Ishikawa (cell line): ENCODE results near the gene CCDC9B.

ENCODE experiments used
- CEBPB ChIP-seq: IDR thresholded peaks from 2 replicates; pipeline ENCODE4 v1.6.1; 2012
- CREB1 ChIP-seq: IDR thresholded peaks from 2 replicates; pipeline ENCODE4 v1.6.1; 2012; ENCODE audit warnings: low read depth
- EGR1 ChIP-seq: IDR thresholded peaks from 2 replicates; pipeline ENCODE4 v1.6.1; 2012
- EP300 ChIP-seq: IDR thresholded peaks from 2 replicates; pipeline ENCODE4 v1.6.1; 2012; ENCODE audit warnings: borderline replicate concordance
- FOXM1 ChIP-seq: IDR thresholded peaks from 2 replicates; pipeline ENCODE4 v1.6.1; 2012; ENCODE audit warnings: low read depth, borderline replicate concordance
- MAX ChIP-seq: IDR thresholded peaks from 2 replicates; pipeline ENCODE4 v1.6.1; 2012
- NFIC ChIP-seq: IDR thresholded peaks from 2 replicates; pipeline ENCODE4 v1.6.1; 2012
- RAD21 ChIP-seq: IDR thresholded peaks from 2 replicates; pipeline ENCODE4 v1.6.1; 2012; ENCODE audit warnings: low read depth
- TAF1 ChIP-seq: IDR thresholded peaks from 2 replicates; pipeline ENCODE4 v1.6.1; 2012; ENCODE audit warnings: low read depth, mild to moderate bottlenecking
- TCF12 ChIP-seq: IDR thresholded peaks from 2 replicates; pipeline ENCODE4 v1.6.1; 2012; ENCODE audit warnings: low read depth
- TEAD4 ChIP-seq: IDR thresholded peaks from 2 replicates; pipeline ENCODE4 v1.6.1; 2012
- USF1 ChIP-seq: IDR thresholded peaks from 2 replicates; pipeline ENCODE4 v1.6.1; 2012
- YY1 ChIP-seq: IDR thresholded peaks from 2 replicates; pipeline ENCODE4 v1.6.1; 2012; ENCODE audit warnings: low read depth
- ZBTB7A ChIP-seq: IDR thresholded peaks from 2 replicates; pipeline ENCODE4 v1.6.1; 2012; ENCODE audit warnings: low read depth
- TF ChIP-seq, protein P1 (sequence below): IDR thresholded peaks from 2 replicates; pipeline ENCODE4 v1.6.1; 2012; ENCODE audit warnings: low read depth, mild to moderate bottlenecking

The CCDC9B gene

DNA sequence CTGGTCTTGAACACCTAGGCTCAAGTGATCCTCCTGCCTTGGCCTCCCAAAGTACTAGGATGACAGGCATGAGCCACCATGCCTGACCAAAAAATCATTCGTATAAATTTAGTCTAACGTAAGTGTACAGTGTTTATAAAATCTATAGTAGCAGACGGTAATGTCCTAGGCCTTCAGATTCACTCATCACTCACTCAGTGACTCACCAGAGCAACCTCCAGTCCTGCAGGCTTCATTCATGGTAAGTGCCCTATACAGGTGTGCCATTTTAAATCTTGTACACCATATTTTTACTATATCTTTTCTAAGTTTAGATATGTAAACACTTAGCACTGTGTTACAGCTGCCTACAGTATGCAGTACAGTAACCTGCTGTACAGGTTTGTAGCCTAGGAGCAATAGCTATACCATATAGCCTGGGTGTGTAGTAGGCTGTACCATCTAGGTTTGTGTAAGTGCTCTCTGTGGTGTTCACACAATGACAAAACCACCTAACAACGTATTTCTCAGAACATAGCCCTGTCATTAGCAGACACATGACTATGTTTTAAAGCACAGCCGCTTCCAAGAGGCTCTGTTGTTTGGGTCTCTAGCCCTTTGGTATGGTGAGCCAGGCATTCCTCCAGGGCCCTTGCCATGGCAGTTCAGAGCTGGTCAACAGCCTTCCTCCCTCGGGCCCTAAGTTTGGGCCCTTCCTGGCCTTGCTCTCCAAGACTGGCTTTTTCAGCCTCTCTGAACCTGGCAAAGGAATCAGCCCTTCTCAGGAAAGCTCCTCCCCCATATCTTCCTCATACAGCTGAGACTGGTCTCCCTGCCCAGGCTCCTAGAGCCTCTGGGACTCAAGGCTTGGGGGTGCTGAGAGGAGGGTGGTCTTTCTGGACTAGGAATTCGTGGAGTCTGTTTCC is 1.9 kb upstream of the CCDC9B start:
- TF ChIP-seq CREB1: no peak
- TF ChIP-seq TAF1: no peak
- TF ChIP-seq EP300: no peak
- TF ChIP-seq CEBPB: no peak
- no peak for TF ChIP-seq NFIC
- TF ChIP-seq EGR1: no peak
- no peak for TF ChIP-seq FOXM1
- TF ChIP-seq RAD21: no peak
- no peak for TF ChIP-seq TCF12
- TF ChIP-seq TEAD4: no peak
- TF ChIP-seq, protein P1, sequence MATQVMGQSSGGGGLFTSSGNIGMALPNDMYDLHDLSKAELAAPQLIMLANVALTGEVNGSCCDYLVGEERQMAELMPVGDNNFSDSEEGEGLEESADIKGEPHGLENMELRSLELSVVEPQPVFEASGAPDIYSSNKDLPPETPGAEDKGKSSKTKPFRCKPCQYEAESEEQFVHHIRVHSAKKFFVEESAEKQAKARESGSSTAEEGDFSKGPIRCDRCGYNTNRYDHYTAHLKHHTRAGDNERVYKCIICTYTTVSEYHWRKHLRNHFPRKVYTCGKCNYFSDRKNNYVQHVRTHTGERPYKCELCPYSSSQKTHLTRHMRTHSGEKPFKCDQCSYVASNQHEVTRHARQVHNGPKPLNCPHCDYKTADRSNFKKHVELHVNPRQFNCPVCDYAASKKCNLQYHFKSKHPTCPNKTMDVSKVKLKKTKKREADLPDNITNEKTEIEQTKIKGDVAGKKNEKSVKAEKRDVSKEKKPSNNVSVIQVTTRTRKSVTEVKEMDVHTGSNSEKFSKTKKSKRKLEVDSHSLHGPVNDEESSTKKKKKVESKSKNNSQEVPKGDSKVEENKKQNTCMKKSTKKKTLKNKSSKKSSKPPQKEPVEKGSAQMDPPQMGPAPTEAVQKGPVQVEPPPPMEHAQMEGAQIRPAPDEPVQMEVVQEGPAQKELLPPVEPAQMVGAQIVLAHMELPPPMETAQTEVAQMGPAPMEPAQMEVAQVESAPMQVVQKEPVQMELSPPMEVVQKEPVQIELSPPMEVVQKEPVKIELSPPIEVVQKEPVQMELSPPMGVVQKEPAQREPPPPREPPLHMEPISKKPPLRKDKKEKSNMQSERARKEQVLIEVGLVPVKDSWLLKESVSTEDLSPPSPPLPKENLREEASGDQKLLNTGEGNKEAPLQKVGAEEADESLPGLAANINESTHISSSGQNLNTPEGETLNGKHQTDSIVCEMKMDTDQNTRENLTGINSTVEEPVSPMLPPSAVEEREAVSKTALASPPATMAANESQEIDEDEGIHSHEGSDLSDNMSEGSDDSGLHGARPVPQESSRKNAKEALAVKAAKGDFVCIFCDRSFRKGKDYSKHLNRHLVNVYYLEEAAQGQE: no peak
- no peak for TF ChIP-seq ZBTB7A
- TF ChIP-seq YY1: no peak
- TF ChIP-seq USF1: no peak

DNA sequence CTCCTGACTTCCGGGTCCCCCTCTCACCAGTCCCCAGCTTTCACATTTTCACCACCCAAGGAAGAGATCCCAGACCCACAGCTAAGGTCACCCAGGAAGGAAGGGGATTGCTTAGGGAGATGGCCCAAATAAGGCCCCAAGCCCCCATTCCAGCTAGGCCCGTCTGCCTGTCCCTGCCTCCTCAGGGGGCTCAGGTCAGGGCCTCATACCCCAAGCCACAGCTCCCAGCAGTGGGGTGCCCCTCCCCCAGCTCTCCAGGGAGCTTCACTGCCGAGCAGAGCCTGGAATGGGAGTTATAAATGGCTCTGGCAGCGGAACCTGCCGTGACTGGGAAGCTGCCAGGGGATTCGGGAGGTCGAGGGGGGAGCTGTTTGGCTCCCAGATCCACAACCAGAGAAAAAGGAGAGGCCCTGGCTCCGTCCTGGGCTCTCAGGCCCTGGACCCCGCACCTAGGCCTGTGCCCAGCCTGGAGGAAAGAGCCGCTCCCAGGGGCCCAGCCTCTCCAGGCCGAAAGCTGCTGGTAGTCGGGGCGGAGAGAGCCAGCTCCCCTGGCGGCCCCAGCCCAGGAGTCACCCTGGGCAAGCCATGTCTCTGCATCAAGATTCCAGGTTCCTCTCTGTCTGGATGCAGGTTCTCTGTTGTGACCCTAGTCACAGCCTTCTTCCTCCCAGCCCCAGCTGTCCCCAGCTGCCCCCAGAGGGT is 550 bp downstream of the CCDC9B start:
- TF ChIP-seq MAX: no peak
- TF ChIP-seq FOXM1: no peak
- TF ChIP-seq EGR1: no peak
- TF ChIP-seq CEBPB: no peak
- no peak for TF ChIP-seq YY1
- TF ChIP-seq TAF1: no peak
- peak; percentile 61 for TF ChIP-seq TCF12
- peak; percentile 52 for TF ChIP-seq NFIC
- TF ChIP-seq, protein P1: no peak
- TF ChIP-seq USF1: no peak
- TF ChIP-seq EP300: peak; percentile 57; the same call in 1 of the 2 replicates

DNA sequence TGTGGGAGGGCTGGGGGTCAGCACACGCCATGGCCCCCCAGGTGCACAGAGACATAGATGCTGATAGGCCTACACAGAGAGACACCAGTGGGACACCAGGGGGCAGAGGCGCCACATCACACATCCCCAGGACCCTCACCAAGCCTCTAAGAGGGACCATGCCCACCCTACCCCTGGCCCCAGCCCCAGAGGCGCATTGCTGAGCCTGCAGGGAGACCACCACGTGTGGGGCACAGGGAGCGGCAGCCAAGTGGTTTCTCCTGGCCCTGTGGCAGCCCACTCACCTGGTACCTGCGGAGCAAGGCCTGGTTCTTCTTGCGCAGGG is 1.2 kb downstream of the CCDC9B start:
- TF ChIP-seq RAD21 (peak; percentile 17; the same call in 1 of the 2 replicates), ZBTB7A (no peak)

DNA sequence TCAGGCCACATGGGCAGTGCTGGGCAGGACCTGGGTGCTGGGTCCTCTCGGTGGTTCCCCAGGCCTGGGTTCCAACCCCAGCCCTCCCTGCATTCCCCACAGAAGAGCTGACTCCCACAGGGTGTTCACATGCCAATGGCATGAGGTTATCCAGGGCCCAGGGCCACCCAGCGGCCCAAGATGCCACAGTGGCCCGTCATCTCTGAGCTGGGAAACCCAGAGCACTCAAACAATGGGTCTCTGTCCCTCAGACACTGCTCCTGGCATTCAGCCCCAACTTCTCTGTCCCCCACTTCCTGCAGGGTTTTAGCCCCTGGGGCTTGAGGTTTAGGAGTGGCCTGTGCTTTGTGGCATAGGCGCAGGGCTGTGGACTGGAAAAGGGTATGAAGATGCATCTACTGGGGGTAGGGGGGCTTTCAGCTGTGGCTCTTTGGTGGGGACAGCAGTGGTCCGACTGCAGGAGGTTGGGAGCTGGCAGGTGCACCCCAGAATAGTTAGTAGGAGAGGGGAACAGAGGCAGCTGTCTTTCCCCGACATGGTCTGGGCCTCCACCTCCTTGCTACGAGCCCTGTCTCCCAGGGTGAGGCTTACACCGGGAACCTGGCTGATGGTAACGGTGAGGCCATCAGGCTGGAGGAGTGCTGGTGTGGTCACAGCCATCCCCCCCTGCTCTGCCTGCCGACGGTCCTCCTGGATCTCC is 1.7 kb downstream of the CCDC9B start:
- TF ChIP-seq EGR1: no peak
- TF ChIP-seq, protein P1: no peak
- TF ChIP-seq TAF1: no peak
- TF ChIP-seq RAD21: no peak
- TF ChIP-seq NFIC: peak; percentile 87
- peak; percentile 47; the same call in 1 of the 2 replicates for TF ChIP-seq YY1
- no peak for TF ChIP-seq CEBPB
- no peak for TF ChIP-seq ZBTB7A
- 0 out of 2 replicates have a peak, but pooled peaks have one; percentile 27 for TF ChIP-seq FOXM1
- TF ChIP-seq CREB1: no peak
- peak; percentile 85 for TF ChIP-seq TCF12
- TF ChIP-seq EP300: peak; percentile 79; the same call in 1 of the 2 replicates
- peak; percentile 90 for TF ChIP-seq TEAD4
- no peak for TF ChIP-seq USF1
- TF ChIP-seq MAX: peak; percentile 44
